ENCODE results near the gene RPL3. TPM values are rescaled to one million over a fixed set of nuclear protein-coding genes. Genes with fewer than 3 reads are reported as not detected.
A peak's percentile ranks its signal among the peaks of the same experiment; 100 is the strongest.

RPL3 gene
- polyA plus RNA-seq (2013): 6,396 TPM

DNA sequence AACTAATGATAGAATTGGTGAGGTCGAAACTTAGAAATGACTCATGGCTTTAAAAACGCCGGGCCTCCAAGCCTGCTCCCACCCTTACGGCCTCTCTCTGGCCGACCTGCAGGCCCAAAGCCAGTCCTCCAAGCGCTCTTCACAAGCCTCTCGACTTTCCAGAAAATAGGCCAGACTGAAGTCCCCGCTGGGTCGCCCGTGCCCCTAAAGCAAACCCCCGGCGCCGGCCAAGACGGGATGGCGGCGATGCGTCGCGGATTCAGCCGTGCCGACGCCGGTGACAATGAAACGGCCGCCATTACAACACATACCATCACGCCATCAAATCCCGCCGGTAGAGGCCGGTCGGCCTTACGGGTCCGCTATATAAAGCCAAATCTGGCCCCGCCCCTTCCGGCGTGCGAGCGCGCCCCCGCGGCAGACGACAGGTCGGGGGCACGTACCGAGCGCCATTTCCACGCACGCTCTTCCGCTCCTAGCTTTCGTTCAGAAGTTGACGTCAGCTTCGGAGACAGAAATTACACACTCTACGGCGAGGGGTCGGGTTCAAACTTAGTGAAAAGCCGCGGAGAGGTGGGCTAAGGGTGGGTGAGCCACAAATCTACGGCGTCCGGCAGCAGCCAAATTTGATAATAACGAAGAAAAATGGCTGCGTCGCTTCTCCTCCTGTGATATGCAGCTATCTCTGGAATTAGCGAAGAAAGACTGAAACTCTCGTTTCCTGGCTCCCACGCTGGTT, at the start of gene RPL3:
RPL3 (minus strand) TSS at position 340 of the 739 bp plus-strand sequence; CDS start at position 314, 26 bp downstream.
- under 1% methylated on average over 56 of the region's 65 CpGs for WGBS (ENCODE audit: insufficient coverage)
- Histone ChIP-seq H3K27me3 (replicated peaks in 2 of 5; ENCODE audit: control insufficient read depth in 4 of 5, insufficient read depth in 5 of 5, low read length in 4 of 5) (no peaks in the 10 kb centered on the region), H3K27ac (ENCODE audit: insufficient read depth in 1 of 2, low read depth in 1 of 2, low read length in 2 of 2, poor library complexity in 1 of 2, severe bottlenecking in 2 of 2) (peak within 1 kb of the TSS; percentile 85 to 96), H3K9me3 (ENCODE audit: control extremely low read depth in 1 of 5, control insufficient read depth in 4 of 5, insufficient read depth in 2 of 5, low read depth in 1 of 5, low read length in 4 of 5) (no peaks in the 10 kb centered on the region), H3K36me3 (ENCODE audit: control insufficient read depth in 4 of 4, insufficient read depth in 4 of 4, low read length in 3 of 4) (peaks cover 13 to 45% (median 30%) of the 10 kb centered on the region in 4 experiments), H3K4me1 (ENCODE audit: control extremely low read depth in 1 of 4, control insufficient read depth in 4 of 4, insufficient read depth in 4 of 4, low read length in 3 of 4) (peaks cover 14 to 42% (median 35%) of the 10 kb centered on the region in 4 experiments), H3K4me3 (ENCODE audit: control insufficient read depth in 1 of 7, extremely low read depth in 1 of 7, insufficient read depth in 4 of 7, low read depth in 2 of 7, low read length in 6 of 7) (peak within 1 kb of the TSS; percentile 87 to 100 (median 97))
- ChIA-PET POLR2A (interaction anchor here (0.6 to 2.1 kb wide), 31 partner anchors 8 to 210 kb away, joined by 3 to 20 read pairs (median 4); partner anchors contain the start of genes ATF4, MIEF1, SYNGR1 and TAB1), CTCF (interaction anchor here (0.8 to 6.7 kb wide), 15 partner anchors 10 to 198 kb away, joined by 3 to 112 read pairs (median 3); no protein-coding TSS in a partner anchor)
- DNase-seq: peak; percentile 100

GRCh38 chr22:39369186-39369585, 49.8 kb upstream of the RPL3 start:
- Histone ChIP-seq H3K36me3 (ENCODE audit: control insufficient read depth in 4 of 4, insufficient read depth in 4 of 4, low read length in 3 of 4) (peaks cover 0 to 19% (median under 1%) of the 10 kb centered on the region in 4 experiments), H3K27ac (ENCODE audit: insufficient read depth in 1 of 2, low read depth in 1 of 2, low read length in 2 of 2, poor library complexity in 1 of 2, severe bottlenecking in 2 of 2) (peak overlapping the region in 1 of 2 experiments; percentile 70), H3K4me1 (ENCODE audit: control extremely low read depth in 1 of 4, control insufficient read depth in 4 of 4, insufficient read depth in 4 of 4, low read length in 3 of 4) (peaks cover 0 to 49% (median 44%) of the 10 kb centered on the region in 4 experiments), H3K9me3 (ENCODE audit: control extremely low read depth in 1 of 5, control insufficient read depth in 4 of 5, insufficient read depth in 2 of 5, low read depth in 1 of 5, low read length in 4 of 5) (peaks cover 0 to 5% (median 3%) of the 10 kb centered on the region in 5 experiments), H3K27me3 (replicated peaks in 2 of 5; ENCODE audit: control insufficient read depth in 4 of 5, insufficient read depth in 5 of 5, low read length in 4 of 5) (no peaks in the 10 kb centered on the region), H3K4me3 (ENCODE audit: control insufficient read depth in 1 of 7, extremely low read depth in 1 of 7, insufficient read depth in 4 of 7, low read depth in 2 of 7, low read length in 6 of 7) (no peak overlapping the region)
- POLR2A ChIA-PET: interaction anchor here (0.6 kb wide), 1 partner anchor 686 kb away, joined by 5 read pairs; no protein-coding TSS in a partner anchor
- CTCF ChIA-PET: interaction anchor here (1.4 to 1.7 kb wide), 2 partner anchors 9 to 37 kb away, joined by 3 to 4 read pairs; no protein-coding TSS in a partner anchor
- WGBS (ENCODE audit: insufficient coverage): 95% methylated on average over 6 of the region's 6 CpGs
- no peak for DNase-seq

DNA sequence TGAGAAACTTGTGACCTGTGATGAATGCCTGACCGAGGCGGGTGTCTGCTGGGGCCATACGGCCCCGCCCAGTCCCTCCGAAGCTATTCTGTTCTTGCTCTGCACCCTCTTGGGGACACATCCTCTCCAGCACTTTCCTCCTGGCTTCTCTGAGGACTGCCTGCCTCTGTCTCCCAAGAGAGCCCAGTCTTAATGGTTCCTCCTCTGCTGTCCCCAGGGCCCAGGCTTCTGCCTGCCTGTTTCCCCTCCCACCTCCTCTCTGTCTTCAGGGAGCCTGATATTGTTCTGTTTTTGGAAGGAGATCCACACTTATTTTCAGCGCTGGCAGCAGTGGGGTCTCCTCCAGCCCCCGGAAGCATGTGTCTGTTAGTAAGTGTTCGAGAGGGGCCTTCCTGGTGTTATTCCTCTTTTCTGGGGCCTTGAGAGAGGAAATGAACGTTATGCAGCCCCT, 49.1 kb upstream of the RPL3 start:
- H3K9me3 ChIP-seq (ENCODE audit: control extremely low read depth in 1 of 5, control insufficient read depth in 4 of 5, insufficient read depth in 2 of 5, low read depth in 1 of 5, low read length in 4 of 5): peaks cover 0 to 5% (median 3%) of the 10 kb centered on the region in 5 experiments
- peak overlapping the region in 1 of 2 experiments; percentile 70 for H3K27ac ChIP-seq (ENCODE audit: insufficient read depth in 1 of 2, low read depth in 1 of 2, low read length in 2 of 2, poor library complexity in 1 of 2, severe bottlenecking in 2 of 2)
- H3K4me1 ChIP-seq (ENCODE audit: control extremely low read depth in 1 of 4, control insufficient read depth in 4 of 4, insufficient read depth in 4 of 4, low read length in 3 of 4): peaks cover 0 to 56% (median 51%) of the 10 kb centered on the region in 4 experiments
- peak overlapping the region in 1 of 7 experiments; percentile 2 for H3K4me3 ChIP-seq (ENCODE audit: control insufficient read depth in 1 of 7, extremely low read depth in 1 of 7, insufficient read depth in 4 of 7, low read depth in 2 of 7, low read length in 6 of 7)
- POLR2A ChIA-PET: no interaction called here
- H3K27me3 ChIP-seq (replicated peaks in 2 of 5; ENCODE audit: control insufficient read depth in 4 of 5, insufficient read depth in 5 of 5, low read length in 4 of 5): no peaks in the 10 kb centered on the region
- WGBS (ENCODE audit: insufficient coverage): 13% methylated on average over 9 of the region's 9 CpGs
- DNase-seq: peak in 2 of 3 donors; percentile 49 to 56
- peaks cover 0 to 18% (median 0%) of the 10 kb centered on the region in 4 experiments for H3K36me3 ChIP-seq (ENCODE audit: control insufficient read depth in 4 of 4, insufficient read depth in 4 of 4, low read length in 3 of 4)
- CTCF ChIA-PET: interaction anchor here (1.7 kb wide), 1 partner anchor 36 kb away, joined by 4 read pairs; no protein-coding TSS in a partner anchor

GRCh38 chr22:39367035-39367434, 47.6 kb upstream of the RPL3 start:
- peaks cover 0 to 19% (median 0%) of the 10 kb centered on the region in 4 experiments for H3K36me3 ChIP-seq (ENCODE audit: control insufficient read depth in 4 of 4, insufficient read depth in 4 of 4, low read length in 3 of 4)
- WGBS (ENCODE audit: insufficient coverage): 33% methylated on average over 7 of the region's 9 CpGs
- peaks cover 0 to 5% (median 3%) of the 10 kb centered on the region in 5 experiments for H3K9me3 ChIP-seq (ENCODE audit: control extremely low read depth in 1 of 5, control insufficient read depth in 4 of 5, insufficient read depth in 2 of 5, low read depth in 1 of 5, low read length in 4 of 5)
- H3K4me1 ChIP-seq (ENCODE audit: control extremely low read depth in 1 of 4, control insufficient read depth in 4 of 4, insufficient read depth in 4 of 4, low read length in 3 of 4): peaks cover 0 to 71% (median 55%) of the 10 kb centered on the region in 4 experiments
- peak overlapping the region in 2 of 7 experiments; percentile 5 to 33 for H3K4me3 ChIP-seq (ENCODE audit: control insufficient read depth in 1 of 7, extremely low read depth in 1 of 7, insufficient read depth in 4 of 7, low read depth in 2 of 7, low read length in 6 of 7)
- peak overlapping the region in 1 of 2 experiments; percentile 59 for H3K27ac ChIP-seq (ENCODE audit: insufficient read depth in 1 of 2, low read depth in 1 of 2, low read length in 2 of 2, poor library complexity in 1 of 2, severe bottlenecking in 2 of 2)
- ChIA-PET POLR2A (no interaction called here), CTCF (interaction anchor here (1.1 to 2.3 kb wide), 3 partner anchors 17 to 24 kb away, joined by 3 to 10 read pairs (median 5); partner anchors contain the start of gene SYNGR1)
- H3K27me3 ChIP-seq (replicated peaks in 2 of 5; ENCODE audit: control insufficient read depth in 4 of 5, insufficient read depth in 5 of 5, low read length in 4 of 5): no peaks in the 10 kb centered on the region
- DNase-seq: peak in 2 of 3 donors; percentile 31 to 36

DNA sequence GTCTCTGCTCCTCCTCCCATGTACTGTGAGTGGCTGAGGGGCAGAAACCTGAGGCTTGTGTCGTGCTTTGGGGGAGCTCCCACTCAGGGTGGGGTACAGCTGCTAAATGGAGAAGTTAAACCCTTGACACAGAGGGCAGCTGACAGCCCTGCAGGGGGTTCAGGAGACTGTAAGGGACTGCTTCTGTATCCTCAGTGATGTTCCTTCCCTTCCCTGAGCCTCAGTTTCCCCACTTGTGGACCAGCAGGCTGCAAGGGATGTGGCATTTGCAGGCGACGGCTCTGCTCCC, 46.0 kb upstream of the RPL3 start:
- POLR2A ChIA-PET: interaction anchor here (1.2 to 1.5 kb wide), 2 partner anchors 26 to 45 kb away, joined by 4 to 5 read pairs; partner anchors contain the start of gene RPL3
- WGBS (ENCODE audit: insufficient coverage): 11% methylated on average over 3 of the region's 3 CpGs
- Histone ChIP-seq H3K27me3 (replicated peaks in 2 of 5; ENCODE audit: control insufficient read depth in 4 of 5, insufficient read depth in 5 of 5, low read length in 4 of 5) (no peaks in the 10 kb centered on the region), H3K36me3 (ENCODE audit: control insufficient read depth in 4 of 4, insufficient read depth in 4 of 4, low read length in 3 of 4) (peaks cover 0 to 21% (median 0%) of the 10 kb centered on the region in 4 experiments), H3K4me1 (ENCODE audit: control extremely low read depth in 1 of 4, control insufficient read depth in 4 of 4, insufficient read depth in 4 of 4, low read length in 3 of 4) (peaks cover 0 to 78% (median 55%) of the 10 kb centered on the region in 4 experiments), H3K4me3 (ENCODE audit: control insufficient read depth in 1 of 7, extremely low read depth in 1 of 7, insufficient read depth in 4 of 7, low read depth in 2 of 7, low read length in 6 of 7) (no peak overlapping the region), H3K27ac (ENCODE audit: insufficient read depth in 1 of 2, low read depth in 1 of 2, low read length in 2 of 2, poor library complexity in 1 of 2, severe bottlenecking in 2 of 2) (no peak overlapping the region), H3K9me3 (ENCODE audit: control extremely low read depth in 1 of 5, control insufficient read depth in 4 of 5, insufficient read depth in 2 of 5, low read depth in 1 of 5, low read length in 4 of 5) (no peaks in the 10 kb centered on the region)
- peak in 2 of 3 donors; percentile 48 to 55 for DNase-seq
- CTCF ChIA-PET: interaction anchor here (1.0 to 2.3 kb wide), 2 partner anchors 11 to 22 kb away, joined by 3 to 10 read pairs; no protein-coding TSS in a partner anchor

GRCh38 chr22:39364714-39365491, 45.5 kb upstream of the RPL3 start:
- DNase-seq: no peak
- H3K27ac ChIP-seq (ENCODE audit: insufficient read depth in 1 of 2, low read depth in 1 of 2, low read length in 2 of 2, poor library complexity in 1 of 2, severe bottlenecking in 2 of 2): no peak overlapping the region
- ChIA-PET CTCF (interaction anchor here (1.0 to 2.5 kb wide), 3 partner anchors 11 to 22 kb away, joined by 3 to 10 read pairs (median 7); no protein-coding TSS in a partner anchor), POLR2A (interaction anchor here (1.2 to 1.5 kb wide), 2 partner anchors 26 to 45 kb away, joined by 4 to 5 read pairs; partner anchors contain the start of gene RPL3)
- H3K4me1 ChIP-seq (ENCODE audit: control extremely low read depth in 1 of 4, control insufficient read depth in 4 of 4, insufficient read depth in 4 of 4, low read length in 3 of 4): peaks cover 0 to 78% (median 55%) of the 10 kb centered on the region in 4 experiments
- no peaks in the 10 kb centered on the region for H3K9me3 ChIP-seq (ENCODE audit: control extremely low read depth in 1 of 5, control insufficient read depth in 4 of 5, insufficient read depth in 2 of 5, low read depth in 1 of 5, low read length in 4 of 5)
- 83% methylated on average over 9 of the region's 11 CpGs for WGBS (ENCODE audit: insufficient coverage)
- H3K27me3 ChIP-seq (replicated peaks in 2 of 5; ENCODE audit: control insufficient read depth in 4 of 5, insufficient read depth in 5 of 5, low read length in 4 of 5): no peaks in the 10 kb centered on the region
- no peak overlapping the region for H3K4me3 ChIP-seq (ENCODE audit: control insufficient read depth in 1 of 7, extremely low read depth in 1 of 7, insufficient read depth in 4 of 7, low read depth in 2 of 7, low read length in 6 of 7)
- H3K36me3 ChIP-seq (ENCODE audit: control insufficient read depth in 4 of 4, insufficient read depth in 4 of 4, low read length in 3 of 4): peaks cover 0 to 27% (median 1%) of the 10 kb centered on the region in 4 experiments

Measured in common myeloid progenitor, CD34-positive (primary cell).